ENCODE measurements around the gene LIG4. TPM values are rescaled to one million over a fixed set of nuclear protein-coding genes. Genes with fewer than 3 reads are reported as not detected.

The LIG4 gene
- total and polyA plus RNA-seq, 2 of the 4 experiments (the other 2 are of a cell fraction), result 5.0 to 7.2 TPM

- WGBS, 2 experiments (ENCODE audit: extremely low coverage in 2 of 2, insufficient read length in 1 of 2), result no CpG with 5 or more reads among the region's 9 CpGs
- Histone ChIP-seq H3K4me2 (ENCODE audit: low read depth, low read length) (no peak overlapping the region), H2AK9ac (replicated peaks; ENCODE audit: low read depth, low read length, poor library complexity) (no peak overlapping the region), H2BK5ac (ENCODE audit: low read depth, low read length, poor library complexity, severe bottlenecking) (no peak overlapping the region), H3K4me1 (ENCODE audit: control insufficient read depth, insufficient read depth, low read length) (no peaks in the 10 kb centered on the region), H2AFZ (replicated peaks; ENCODE audit: low read length, poor library complexity) (no peak overlapping the region), H3K79me1 (ENCODE audit: low read depth in 1 of 2, low read length in 2 of 2) (no peaks in the 10 kb centered on the region), H3K56ac (ENCODE audit: extremely low read depth, insufficient read depth, low read length) (no peak overlapping the region), H3K18ac (ENCODE audit: low read depth, low read length) (no peak overlapping the region), H2BK120ac (ENCODE audit: low read depth, low read length) (no peak overlapping the region), H3K27me3 (ENCODE audit: control insufficient read depth, insufficient read depth, low read length) (no peaks in the 10 kb centered on the region), H2BK20ac (ENCODE audit: low read depth, low read length) (no peak overlapping the region), H3K27ac (ENCODE audit: insufficient read depth, low read length) (no peak overlapping the region), H3K4ac (ENCODE audit: low read depth, low read length) (no peak overlapping the region), H2BK15ac (ENCODE audit: low read depth, low read length) (no peak overlapping the region), H3K9ac (ENCODE audit: low read depth, low read length) (no peak overlapping the region), H4K91ac (ENCODE audit: insufficient read depth, low read depth, low read length) (no peak overlapping the region), H3K14ac (replicated peaks; ENCODE audit: low read depth, low read length) (no peak overlapping the region), H3K9me3 (ENCODE audit: control insufficient read depth, insufficient read depth, low read length) (no peaks in the 10 kb centered on the region), H3K36me3 (ENCODE audit: control insufficient read depth, insufficient read depth, low read length) (no peaks in the 10 kb centered on the region), H4K8ac (ENCODE audit: low read depth in 2 of 2, low read length in 2 of 2) (no peak overlapping the region), H4K5ac (ENCODE audit: low read depth, low read length) (no peak overlapping the region), H3K4me3 (ENCODE audit: insufficient read depth, low read depth, low read length) (no peak overlapping the region), H3K23ac (ENCODE audit: low read depth, low read length) (no peak overlapping the region), H4K20me1 (ENCODE audit: insufficient read depth, low read length) (no peaks in the 10 kb centered on the region), H3K9me1 (ENCODE audit: insufficient read depth, low read length) (peaks cover 6% of the 10 kb centered on the region), H2AK5ac (ENCODE audit: low read depth, low read length) (no peak overlapping the region)
- no TSS peak for BruUV-seq (replicated peaks)
- POLR2A ChIA-PET (ENCODE audit: unreplicated experiment), result no interaction called here
- in situ Hi-C loops (cut with MboI; ENCODE audit: low sequenced_read_pairs) (no loop called here), intact Hi-C loops (cut with micrococcal nuclease) (no loop called here), dilution Hi-C loops (cut with HindIII; ENCODE audit: low sequenced_read_pairs, unreplicated experiment) (no loop called here)
- ATAC-seq (ENCODE audit: low read depth) (no peak), DNase-seq (no peak)
- CTCF ChIA-PET, result no interaction called here
- no peak for TF ChIP-seq NFE2L2 (IDR thresholded peaks at IDR 0.05; ENCODE audit: low read depth, low read length)
- no peak for TF ChIP-seq RFX5 (IDR thresholded peaks at IDR 0.05; ENCODE audit: low read depth, low read length)
- TF ChIP-seq FOS (IDR thresholded peaks at IDR 0.05; ENCODE audit: low read depth, low read length), result no peak
- no peak for TF ChIP-seq ELK1 (IDR thresholded peaks at IDR 0.05; ENCODE audit: borderline replicate concordance, low read depth, low read length)
- TF ChIP-seq MAZ (IDR thresholded peaks at IDR 0.05; ENCODE audit: borderline replicate concordance, low read depth, low read length), result no peak
- no peak for TF ChIP-seq POLR2A (IDR thresholded peaks at IDR 0.05; ENCODE audit: low read depth, low read length)
- TF ChIP-seq SMC3 (IDR thresholded peaks at IDR 0.05; ENCODE audit: low read depth, low read length), result no peak
- no peak for TF ChIP-seq CHD1 (IDR thresholded peaks at IDR 0.05; ENCODE audit: low read depth, low read length)
- no peak for TF ChIP-seq CTCF (conservative IDR thresholded peaks at IDR 0.05; ENCODE audit: low read depth, low read length)
- TF ChIP-seq RAD21 (IDR thresholded peaks at IDR 0.05; ENCODE audit: low read length), result no peak
- TF ChIP-seq MXI1 (IDR thresholded peaks at IDR 0.05; ENCODE audit: borderline replicate concordance, low read depth, low read length), result no peak
- no peak for TF ChIP-seq BHLHE40 (IDR thresholded peaks at IDR 0.05; ENCODE audit: low read depth, low read length)
These were observed 48.5 kb upstream of the LIG4 start for GRCh38 chr13:108263621-108264355.
